Measurements from ENCODE around the gene ARID5B. TPM values are rescaled to one million over a fixed set of nuclear protein-coding genes. Genes with fewer than 3 reads are reported as not detected.

ARID5B gene
- total and polyA plus RNA-seq, 2 donors (not counting 3 experiments of a cell fraction or from before 2014, with no cell fraction given): 5.6 to 8.9 TPM

GRCh38 chr10:61943674-61944378 lies 42.3 kb downstream of the ARID5B start:
- Histone ChIP-seq H2AFZ (ENCODE audit: low read depth, low read length) (peak overlapping the region; percentile 78), H3K79me2 (ENCODE audit: control insufficient read depth, insufficient read depth, low read length) (no peaks in the 10 kb centered on the region), H3K4me1 (ENCODE audit: control insufficient read depth, extremely low read depth, insufficient read depth, low read length) (peaks cover 32% of the 10 kb centered on the region), H3K9ac (replicated peaks; ENCODE audit: extremely low read depth, insufficient read depth, low read length) (peak overlapping the region; percentile 80), H3K27ac (ENCODE audit: insufficient read depth, low read depth, low read length) (peak overlapping the region; percentile 58), H3K36me3 (ENCODE audit: control insufficient read depth in 2 of 2, extremely low read depth in 1 of 2, insufficient read depth in 2 of 2, low read length in 2 of 2) (no peaks in the 10 kb centered on the region), H3K4me3 (replicated peaks in 1 of 3; ENCODE audit: insufficient read depth in 1 of 3, low read depth in 1 of 3, low read length in 3 of 3) (peak overlapping the region in 1 of 3 experiments; percentile 66), H3K27me3 (ENCODE audit: control insufficient read depth in 2 of 2, insufficient read depth in 2 of 2, low read length in 2 of 2) (no peaks in the 10 kb centered on the region), H4K20me1 (replicated peaks; ENCODE audit: control insufficient read depth, extremely low read depth, insufficient read depth, low read length) (no peaks in the 10 kb centered on the region), H3K9me3 (replicated peaks; ENCODE audit: control insufficient read depth, insufficient read depth, low read length) (no peaks in the 10 kb centered on the region), H3K9me1 (replicated peaks; ENCODE audit: control insufficient read depth, extremely low read depth, insufficient read depth, low read length) (no peaks in the 10 kb centered on the region), H3K4me2 (ENCODE audit: insufficient read depth, low read length) (peak overlapping the region; percentile 91)
- CTCF ChIA-PET: interaction anchor here (1.0 to 2.5 kb wide), 9 partner anchors 9 to 301 kb away, joined by 3 to 12 read pairs (median 5); no protein-coding TSS in a partner anchor
- POLR2A ChIA-PET: interaction anchor here (0.7 kb wide), 2 partner anchors 40 to 110 kb away, joined by 3 to 8 read pairs; no protein-coding TSS in a partner anchor
- dilution Hi-C loops (cut with MboI; ENCODE audit: extremely low pct_ligation_motif_present, low sequenced_read_pairs): no loop called here
- no TSS peak for BruUV-seq (replicated peaks)
- DNase-seq (ENCODE audit: low read depth, low spot score): peak; percentile 80
- TF ChIP-seq MYC (IDR thresholded peaks at IDR 0.05; ENCODE audit: low read depth, low read length) (no peak), JUN (IDR thresholded peaks at IDR 0.05; ENCODE audit: borderline replicate concordance, insufficient read depth, insufficient read length, low read depth) (peak; percentile 10), MAX (IDR thresholded peaks at IDR 0.05; ENCODE audit: insufficient read depth, insufficient read length) (no peak), CTCF (IDR thresholded peaks at IDR 0.05; ENCODE audit: extremely low read depth in 1 of 2, insufficient read depth in 1 of 2, low read depth in 1 of 2, low read length in 2 of 2) (peak in 1 of 2 donors; percentile 18), POLR2AphosphoS5 (IDR thresholded peaks at IDR 0.05; ENCODE audit: insufficient read depth, low read depth, low read length) (no peak), POLR2A (IDR thresholded peaks at IDR 0.05; ENCODE audit: low read depth, low read length) (no peak), FOS (IDR thresholded peaks at IDR 0.05; ENCODE audit: borderline replicate concordance, insufficient read depth, low read length) (no peak), GATA2 (IDR thresholded peaks at IDR 0.05; ENCODE audit: insufficient read depth, insufficient read length, low read depth, low read length) (no peak)
- peak; percentile 62 for FAIRE-seq
- intact Hi-C loops (cut with micrococcal nuclease): loop anchor here (1.0 to 5.0 kb wide), 4 partner anchors 31 to 228 kb away; no protein-coding TSS in a partner anchor

Measured in endothelial cell of umbilical vein (primary cell).